Activated CD8-positive, alpha-beta memory T cell treated with anti-CD3 and anti-CD28 coated beads for 24 hours (primary cell): ENCODE measurements around the gene CFAP251.
A peak's percentile ranks its signal among the peaks of the same experiment; 100 is the strongest.
"Not testable (repeated sequence)": the region's sequence is repeated elsewhere in the genome, so short reads cannot be mapped to it uniquely, and the experiment has no call there.

Experiments
- DNase-seq: peaks from one replicate; pipeline ENCODE4 v3.0.0-alpha.2; 2020

Gene CFAP251

GRCh38 chr12:122029620-122030423, 111.4 kb downstream of the CFAP251 start:
- DNase-seq: no peak

GRCh38 chr12:122030424-122031035, 112.1 kb downstream of the CFAP251 start:
- DNase-seq: no peak

GRCh38 chr12:122031342-122032216, 113.2 kb downstream of the CFAP251 start:
- DNase-seq: peak; percentile 87

- DNase-seq: no peak
Observed at GRCh38 chr12:122032580-122032979, 114.2 kb downstream of the CFAP251 start.

GRCh38 chr12:122035292-122035691, 116.9 kb downstream of the CFAP251 start:
- DNase-seq: no peak

- DNase-seq: no peak
Observed at GRCh38 chr12:122036153-122036552, 117.8 kb downstream of the CFAP251 start.

- DNase-seq: no peak
Observed at GRCh38 chr12:122040579-122041386, 122.4 kb downstream of the CFAP251 start.

- DNase-seq: not testable (repeated sequence)
Observed at GRCh38 chr12:122041458-122041857, 123.1 kb downstream of the CFAP251 start.

- DNase-seq: no peak
Observed at GRCh38 chr12:122042910-122043309, 124.5 kb downstream of the CFAP251 start.

- DNase-seq: no peak
Observed at GRCh38 chr12:122043476-122043875, 125.1 kb downstream of the CFAP251 start.

- no peak for DNase-seq
Observed at GRCh38 chr12:122045262-122045661, 126.9 kb downstream of the CFAP251 start.

GRCh38 chr12:122046145-122046544, 127.8 kb downstream of the CFAP251 start:
- DNase-seq: no peak

GRCh38 chr12:122048151-122048550, 129.8 kb downstream of the CFAP251 start:
- DNase-seq: no peak

- DNase-seq: no peak
Observed at GRCh38 chr12:122049827-122050226, 131.4 kb downstream of the CFAP251 start.

GRCh38 chr12:122050706-122051105, 132.3 kb downstream of the CFAP251 start:
- DNase-seq: no peak

GRCh38 chr12:122051231-122051876, 133.0 kb downstream of the CFAP251 start:
- no peak for DNase-seq

GRCh38 chr12:122052285-122052684, 133.9 kb downstream of the CFAP251 start:
- DNase-seq: no peak
